Mesenchymal stem cell (in vitro differentiated cells and primary cell): ENCODE measurements around the gene BIVM.

Source experiments
- DNase-seq: peaks from one replicate; pipeline ENCODE4 v3.0.0-alpha.2; 2013
- H2AFZ ChIP-seq: one replicate; pipeline ENCODE4 v1.6.1; 2013; ENCODE audit warnings: low read depth, mild to moderate bottlenecking, control low read depth, inconsistent platforms, low read length, moderate library complexity
- H2AK5ac ChIP-seq: 2 replicates; pipeline ENCODE4 v1.6.1; 2013; ENCODE audit warnings: low read length, moderate library complexity, mild to moderate bottlenecking, inconsistent platforms; ENCODE audit not compliant: severe bottlenecking
- H2BK120ac ChIP-seq: one replicate; pipeline ENCODE4 v1.6.1; 2013; ENCODE audit warnings: low read depth, mild to moderate bottlenecking, inconsistent platforms, low read length, moderate library complexity
- H2BK12ac ChIP-seq, 2 experiments: one replicate each; pipeline ENCODE4 v1.6.1; 2013; ENCODE audit warnings: inconsistent platforms in 2 of 2, low read length in 2 of 2, mild to moderate bottlenecking in 2 of 2, moderate library complexity in 2 of 2, control low read depth in 1 of 2
- H2BK15ac ChIP-seq: one replicate; pipeline ENCODE4 v1.6.1; 2013; ENCODE audit warnings: mild to moderate bottlenecking, low read depth, inconsistent platforms; ENCODE audit not compliant: poor library complexity, severe bottlenecking
- H2BK5ac ChIP-seq: 2 replicates; pipeline ENCODE4 v1.6.1; 2013; ENCODE audit warnings: low read depth, mild to moderate bottlenecking, low read length, control low read depth, inconsistent platforms; ENCODE audit not compliant: poor library complexity, severe bottlenecking
- H3K14ac ChIP-seq, 2 experiments: one replicate each; pipeline ENCODE4 v1.6.1; 2013; ENCODE audit warnings: inconsistent platforms in 2 of 2, low read length in 2 of 2, control low read depth in 1 of 2, mild to moderate bottlenecking in 1 of 2, moderate library complexity in 1 of 2
- H3K18ac ChIP-seq, 2 experiments: one replicate each; pipeline ENCODE4 v1.6.1; 2013; ENCODE audit warnings: inconsistent platforms in 2 of 2, low read length in 2 of 2, control low read depth in 1 of 2, low read depth in 1 of 2, mild to moderate bottlenecking in 1 of 2
- H3K23ac ChIP-seq, 2 experiments: one replicate each; pipeline ENCODE4 v1.6.1; 2013; ENCODE audit warnings: inconsistent platforms in 2 of 2, low read length in 2 of 2, mild to moderate bottlenecking in 2 of 2, moderate library complexity in 2 of 2, control low read depth in 1 of 2
- H3K27ac ChIP-seq: 2 replicates; pipeline ENCODE4 v1.5.1; 2013; ENCODE audit warnings: mild to moderate bottlenecking, moderate library complexity, low read length, control low read depth, inconsistent platforms; ENCODE audit not compliant: poor library complexity, severe bottlenecking
- H3K27me3 ChIP-seq, 2 experiments: 2 replicates each; pipeline versions ENCODE4 v1.6.1 to v1.7.0; 2013; ENCODE audit warnings: low read length in 2 of 2, mild to moderate bottlenecking in 2 of 2, moderate library complexity in 2 of 2, control low read depth in 1 of 2, inconsistent platforms in 1 of 2; ENCODE audit not compliant: control insufficient read depth in 1 of 2, insufficient read depth in 1 of 2
- H3K36me3 ChIP-seq, 2 experiments: 2 replicates each; pipeline versions ENCODE4 v1.6.1 to v1.7.0; 2013; ENCODE audit warnings: low read length in 2 of 2, control low read depth in 1 of 2, inconsistent platforms in 1 of 2, low read depth in 1 of 2, mild to moderate bottlenecking in 1 of 2; ENCODE audit not compliant: insufficient read depth in 2 of 2, control insufficient read depth in 1 of 2
- H3K4ac ChIP-seq, 2 experiments: one replicate each; pipeline ENCODE4 v1.6.1; 2013; ENCODE audit warnings: inconsistent platforms in 2 of 2, low read length in 2 of 2, mild to moderate bottlenecking in 2 of 2, moderate library complexity in 2 of 2, control low read depth in 1 of 2, low read depth in 1 of 2
- H3K4me1 ChIP-seq: 2 replicates; pipeline ENCODE4 v1.6.1; 2013; ENCODE audit warnings: low read depth, low read length, control low read depth; ENCODE audit not compliant: control insufficient read depth, insufficient read depth
- H3K4me2 ChIP-seq: 2 replicates; pipeline ENCODE4 v1.6.1; 2013; ENCODE audit warnings: low read length, mild to moderate bottlenecking, inconsistent platforms; ENCODE audit not compliant: poor library complexity, severe bottlenecking
- H3K4me3 ChIP-seq, 2 experiments: 2 replicates each; pipeline versions ENCODE4 v1.5.1 to v1.7.0; 2013; ENCODE audit warnings: low read length in 2 of 2, mild to moderate bottlenecking in 2 of 2, control low read depth in 1 of 2, low read depth in 1 of 2; ENCODE audit not compliant: insufficient read depth in 1 of 2
- H3K79me1 ChIP-seq: replicated peaks from 2 replicates; pipeline ENCODE4 v1.6.1; 2013; ENCODE audit warnings: mild to moderate bottlenecking, control low read depth, low read length, inconsistent platforms; ENCODE audit not compliant: poor library complexity, severe bottlenecking
- H3K9ac ChIP-seq: 2 replicates; pipeline ENCODE4 v1.7.0; 2013; ENCODE audit warnings: mild to moderate bottlenecking, low read length, moderate library complexity
- H3K9me3 ChIP-seq: 2 replicates; pipeline ENCODE4 v1.7.0; 2013; ENCODE audit warnings: mild to moderate bottlenecking, low read length; ENCODE audit not compliant: control insufficient read depth
- H4K8ac ChIP-seq: one replicate; pipeline ENCODE4 v1.6.1; 2013; ENCODE audit warnings: inconsistent platforms, mild to moderate bottlenecking, low read length, moderate library complexity
- H4K91ac ChIP-seq: one replicate; pipeline ENCODE4 v1.6.1; 2013; ENCODE audit warnings: mild to moderate bottlenecking, low read length, inconsistent platforms
- WGBS: methylation state at CpG from one replicate; pipeline ENCODE4 v1.1.7; 2013; ENCODE audit warnings: mixed read lengths; 5-methylcytosine and 5-hydroxymethylcytosine counted together

The BIVM gene

DNA sequence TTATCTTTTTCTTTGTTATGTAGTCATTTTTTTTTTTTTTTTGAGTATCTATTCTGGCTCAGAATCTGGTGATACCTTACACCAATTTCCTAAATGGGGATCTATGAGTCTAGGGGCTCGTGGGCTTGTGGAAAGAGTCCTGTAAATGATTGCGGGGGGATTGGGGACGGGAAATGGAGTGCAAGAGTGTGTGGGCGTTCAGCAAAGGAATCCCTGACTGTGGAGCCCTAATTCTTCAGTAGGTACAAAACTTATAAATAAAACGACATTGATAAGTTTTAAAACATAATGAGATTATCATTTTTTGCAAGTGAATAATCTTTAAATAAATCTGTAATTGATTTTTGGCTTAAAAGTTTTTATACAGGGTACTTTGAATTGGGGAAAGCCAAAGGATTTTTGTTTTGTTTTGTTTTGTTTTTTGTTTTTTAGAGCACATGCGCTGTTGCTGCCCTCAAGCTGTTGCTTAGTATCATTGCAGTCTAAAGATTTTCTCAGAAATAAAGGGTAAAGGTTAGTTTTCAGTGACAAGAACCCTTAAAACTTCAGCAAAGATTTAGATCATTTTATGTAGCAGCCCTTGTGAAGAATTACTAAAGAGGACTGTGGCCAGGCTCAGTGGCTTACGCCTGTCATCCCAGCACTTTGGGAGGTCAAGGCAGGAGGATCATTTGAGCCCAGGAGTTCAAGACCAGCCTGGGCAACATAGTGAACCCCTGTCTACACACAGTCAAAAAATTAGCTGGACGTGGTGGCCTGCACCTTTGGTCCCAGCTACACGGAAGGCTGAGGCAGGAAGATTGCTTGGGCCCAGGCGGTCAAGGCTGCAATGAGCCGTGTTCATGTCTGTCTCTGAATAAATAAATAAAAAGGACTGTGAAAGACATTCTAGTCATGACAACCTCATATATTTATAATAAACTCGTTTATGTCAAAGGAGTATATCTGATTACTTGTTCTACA, 48.6 kb downstream of the BIVM start:
- H3K23ac ChIP-seq: no peak overlapping the region
- no peak overlapping the region for H3K18ac ChIP-seq
- DNase-seq: peak; percentile 51
- H3K4me3 ChIP-seq: peak overlapping the region; percentile 44 to 92
- peaks cover 7% of the 10 kb centered on the region for H3K79me1 ChIP-seq
- peaks cover 5% of the 10 kb centered on the region for H3K4me1 ChIP-seq
- no peak overlapping the region for H2BK5ac ChIP-seq
- H4K8ac ChIP-seq: no peak overlapping the region
- no peaks in the 10 kb centered on the region for H3K27me3 ChIP-seq
- H2BK12ac ChIP-seq: no peak overlapping the region
- no peak overlapping the region for H4K91ac ChIP-seq
- H2BK15ac ChIP-seq: no peak overlapping the region
- no peak overlapping the region for H2AK5ac ChIP-seq
- H3K9ac ChIP-seq: peak overlapping the region; percentile 99
- WGBS: 25% methylated on average over 4 of the region's 12 CpGs
- peak overlapping the region; percentile 75 for H3K4me2 ChIP-seq
- peak overlapping the region; percentile 25 for H3K27ac ChIP-seq
- no peak overlapping the region for H2BK120ac ChIP-seq
- no peak overlapping the region for H3K4ac ChIP-seq
- peaks cover 3 to 21% of the 10 kb centered on the region in 2 experiments for H3K36me3 ChIP-seq
- H2AFZ ChIP-seq: no peak overlapping the region
- H3K9me3 ChIP-seq: no peaks in the 10 kb centered on the region
- H3K14ac ChIP-seq: peak overlapping the region in 1 of 2 experiments; percentile 42

- 98% methylated on average over 6 of the region's 6 CpGs for WGBS
- Histone ChIP-seq H3K79me1 (peaks cover 8% of the 10 kb centered on the region), H2AK5ac (no peak overlapping the region), H2BK15ac (no peak overlapping the region), H3K4ac (no peak overlapping the region), H3K9me3 (no peaks in the 10 kb centered on the region), H2BK5ac (no peak overlapping the region), H3K9ac (peak overlapping the region; percentile 99), H3K23ac (no peak overlapping the region), H3K4me3 (peak overlapping the region in 1 of 2 experiments; percentile 92), H3K18ac (no peak overlapping the region), H3K4me2 (no peak overlapping the region), H2AFZ (no peak overlapping the region), H3K14ac (no peak overlapping the region), H4K8ac (no peak overlapping the region), H2BK12ac (no peak overlapping the region), H4K91ac (no peak overlapping the region), H3K36me3 (peaks cover 1 to 18% of the 10 kb centered on the region in 2 experiments), H3K27ac (no peak overlapping the region), H3K4me1 (peaks cover 5% of the 10 kb centered on the region), H3K27me3 (no peaks in the 10 kb centered on the region), H2BK120ac (no peak overlapping the region)
- no peak for DNase-seq
Observed at GRCh38 chr13:102848956-102849355, 50.0 kb downstream of the BIVM start.

DNA sequence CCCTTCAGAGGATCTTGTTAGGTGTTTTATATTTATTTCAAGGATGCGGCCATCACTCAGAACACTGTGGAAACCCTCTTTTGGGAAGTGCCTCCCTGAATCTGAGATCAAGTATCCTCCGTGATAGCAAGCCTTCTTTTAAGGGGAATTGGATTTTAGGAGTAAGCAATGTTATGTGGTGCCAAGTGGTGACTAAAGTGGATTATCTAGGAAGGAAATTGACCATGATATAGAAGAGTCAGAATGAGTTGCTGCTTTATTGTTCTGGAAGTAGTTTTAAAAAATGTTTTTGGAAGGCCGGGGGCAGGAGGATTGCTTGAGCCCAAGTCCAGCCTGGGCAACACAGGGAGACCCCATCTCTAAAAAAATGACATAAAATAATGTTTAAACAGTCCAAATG, 53.6 kb downstream of the BIVM start:
- H3K27me3 ChIP-seq: no peaks in the 10 kb centered on the region
- no peak overlapping the region for H2BK15ac ChIP-seq
- H3K14ac ChIP-seq: no peak overlapping the region
- no peak overlapping the region for H2AK5ac ChIP-seq
- peaks cover 6% of the 10 kb centered on the region for H3K4me1 ChIP-seq
- H3K36me3 ChIP-seq: peaks cover 14 to 50% of the 10 kb centered on the region in 2 experiments
- H3K4ac ChIP-seq: no peak overlapping the region
- no peak overlapping the region for H2AFZ ChIP-seq
- no peak overlapping the region for H4K91ac ChIP-seq
- no peak overlapping the region for H3K27ac ChIP-seq
- no peak for DNase-seq
- H3K9me3 ChIP-seq: no peaks in the 10 kb centered on the region
- no peak overlapping the region for H2BK12ac ChIP-seq
- H3K4me3 ChIP-seq: no peak overlapping the region
- peak overlapping the region; percentile 48 for H3K9ac ChIP-seq
- H3K4me2 ChIP-seq: no peak overlapping the region
- no peak overlapping the region for H2BK5ac ChIP-seq
- no peak overlapping the region for H2BK120ac ChIP-seq
- H3K23ac ChIP-seq: no peak overlapping the region
- peaks cover 23% of the 10 kb centered on the region for H3K79me1 ChIP-seq
- no peak overlapping the region for H3K18ac ChIP-seq
- 97% methylated on average over 2 of the region's 3 CpGs for WGBS
- H4K8ac ChIP-seq: no peak overlapping the region

DNA sequence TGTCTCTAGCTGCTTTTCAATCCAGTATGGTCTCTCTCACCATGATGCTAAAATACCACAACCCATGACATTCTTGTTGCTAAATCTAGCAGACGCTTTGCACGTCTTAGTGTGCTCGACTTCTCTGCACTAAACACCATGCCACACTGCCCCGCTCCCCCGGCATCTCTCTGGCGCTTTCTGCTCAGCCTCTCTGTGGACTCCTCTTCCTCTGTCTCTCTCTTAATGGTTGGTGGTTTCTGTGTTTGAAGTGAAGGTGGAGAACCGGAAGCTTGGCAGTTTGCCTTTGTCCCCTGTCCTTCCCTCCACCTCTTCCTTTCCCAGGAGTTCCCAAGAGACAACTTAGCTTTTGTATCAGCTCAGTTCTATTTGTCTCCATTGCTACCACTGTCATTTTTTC, 55.8 kb downstream of the BIVM start:
- Histone ChIP-seq H3K18ac (no peak overlapping the region), H3K23ac (no peak overlapping the region), H2BK15ac (no peak overlapping the region), H3K9ac (no peak overlapping the region), H3K4me2 (no peak overlapping the region), H2BK12ac (no peak overlapping the region), H3K27me3 (no peaks in the 10 kb centered on the region), H3K27ac (no peak overlapping the region), H4K91ac (no peak overlapping the region), H3K4me1 (peaks cover 4% of the 10 kb centered on the region), H3K79me1 (peaks cover 25% of the 10 kb centered on the region), H3K9me3 (no peaks in the 10 kb centered on the region), H2AFZ (no peak overlapping the region), H3K4me3 (no peak overlapping the region), H4K8ac (no peak overlapping the region), H3K36me3 (peaks cover 17 to 61% of the 10 kb centered on the region in 2 experiments), H3K4ac (no peak overlapping the region), H2AK5ac (no peak overlapping the region), H3K14ac (no peak overlapping the region), H2BK120ac (no peak overlapping the region), H2BK5ac (no peak overlapping the region)
- no peak for DNase-seq
- 100% methylated on average over 4 of the region's 7 CpGs for WGBS
